GM12878 (cell line): ENCODE measurements around the gene GARIN5A. TPM values are rescaled to one million over a fixed set of nuclear protein-coding genes. Genes with fewer than 3 reads are reported as not detected.

Experiments
- CHD2 ChIP-seq: IDR thresholded peaks from 2 replicates; pipeline ENCODE4 v1.6.1; 2011; ENCODE audit warnings: low read depth, low read length, improper control_type of control experiment, borderline replicate concordance
- CREB1 ChIP-seq: IDR thresholded peaks from 2 replicates; pipeline ENCODE4 v1.6.1; 2012; ENCODE audit warnings: low read depth, mild to moderate bottlenecking, inconsistent platforms
- EP300 ChIP-seq, 2 experiments: fragments of 150-350 bp in 1 of 2; IDR thresholded peaks; 2 replicates each; pipeline ENCODE4 v1.6.1; 2011 to 2012; ENCODE audit warnings: low read depth in 2 of 2, low read length in 2 of 2, borderline replicate concordance in 1 of 2, improper control_type of control experiment in 1 of 2, inconsistent platforms in 1 of 2; ENCODE audit not compliant: control insufficient read depth in 1 of 2
- IKZF1 ChIP-seq: fragments of 450-650 bp; conservative IDR thresholded peaks from 2 replicates; pipeline ENCODE4 v1.6.1; 2017; ENCODE audit warnings: antibody characterized with exemption, mild to moderate bottlenecking
- KDM1A ChIP-seq: fragments of 200-600 bp; sonication (generic); IDR thresholded peaks from 2 replicates; pipeline ENCODE4 v1.6.1; 2016; ENCODE audit warnings: borderline replicate concordance
- MEF2B ChIP-seq: fragments of 450-650 bp; IDR thresholded peaks from 2 replicates; pipeline ENCODE4 v1.6.1; 2018; ENCODE audit warnings: mild to moderate bottlenecking, moderate library complexity; ENCODE audit not compliant: partially characterized antibody, poor library complexity, severe bottlenecking
- NBN ChIP-seq: fragments of 450-650 bp; IDR thresholded peaks from 2 replicates; pipeline ENCODE4 v1.6.1; 2016
- NR2C1 ChIP-seq: fragments of 450-650 bp; IDR thresholded peaks from 2 replicates; pipeline ENCODE4 v1.6.1; 2017; ENCODE audit warnings: antibody characterized with exemption, mild to moderate bottlenecking, moderate library complexity
- RUNX3 ChIP-seq: IDR thresholded peaks from 2 replicates; pipeline ENCODE4 v1.6.1; 2012; ENCODE audit warnings: low read length, inconsistent platforms
- SIN3A ChIP-seq: IDR thresholded peaks from 2 replicates; pipeline ENCODE4 v1.6.1; 2012; ENCODE audit warnings: low read depth, low read length, improper control_type of control experiment
- SMAD1 ChIP-seq: fragments of 450-650 bp; IDR thresholded peaks from 2 replicates; pipeline ENCODE4 v1.6.1; 2018; ENCODE audit warnings: mild to moderate bottlenecking, low read depth; ENCODE audit not compliant: partially characterized antibody
- SRF ChIP-seq, 2 experiments: IDR thresholded peaks; 2 replicates each; pipeline ENCODE4 v1.6.1; 2011; ENCODE audit warnings: low read depth in 2 of 2, low read length in 2 of 2, mild to moderate bottlenecking in 1 of 2, moderate library complexity in 1 of 2
- YY1 ChIP-seq: IDR thresholded peaks from 2 replicates; pipeline ENCODE4 v1.6.1; 2011; ENCODE audit warnings: low read depth, mild to moderate bottlenecking, low read length
- ZNF207 ChIP-seq: fragments of 450-650 bp; IDR thresholded peaks from 2 replicates; pipeline ENCODE4 v1.6.1; 2014; ENCODE audit warnings: antibody characterized with exemption, mild to moderate bottlenecking, borderline replicate concordance
- polyA plus RNA-seq, 11 experiments: library from polyadenylated mRNA; depleted of rRNA in 4 of 11; unstranded in 6 of 11; stranded (reverse) in 5 of 11; fragments of >200 nt; fragmentation: Nextera tagmentation in 4 of 11; fragmentation: Illumina TruSeq in 1 of 11; extraction: Ambion mirVana in 4 of 11; extraction: Trizol in 1 of 11; gene quantifications; 1 replicate in 1 of 11; 2 replicates in 10 of 11; pipeline versions ENCODE4 v1.2.1 to v1.2.3, GENCODE V29; 2011 to 2016; ENCODE audit warnings: inconsistent platforms in 2 of 11, missing spikeins in 2 of 11, low read depth in 1 of 11
- total RNA-seq, 4 experiments: library from RNA; depleted of rRNA in 3 of 4; stranded (reverse); fragments of >200 nt in 3 of 4; fragmentation: Illumina TruSeq in 1 of 4; extraction: Trizol in 1 of 4; gene quantifications; 2 replicates each; pipeline versions ENCODE4 v1.2.1 to v1.2.3, GENCODE V29; 2013 to 2021
- TF ChIP-seq, protein P1 (sequence below): fragments of 450-650 bp; IDR thresholded peaks from 2 replicates; pipeline ENCODE4 v1.6.1; 2016; ENCODE audit warnings: mild to moderate bottlenecking, moderate library complexity, borderline replicate concordance
- TF ChIP-seq, protein P2 (sequence below): fragments of 450-650 bp; IDR thresholded peaks from 2 replicates; pipeline ENCODE4 v1.6.1; 2018; ENCODE audit warnings: borderline replicate concordance, mild to moderate bottlenecking; ENCODE audit not compliant: partially characterized antibody
- TF ChIP-seq, protein P3 (sequence below): IDR thresholded peaks from 2 replicates; pipeline ENCODE4 v1.6.1; 2012; ENCODE audit warnings: low read depth, low read length, improper control_type of control experiment
- TF ChIP-seq, protein P4 (sequence below): IDR thresholded peaks from 2 replicates; pipeline ENCODE4 v1.6.1; 2011; ENCODE audit warnings: borderline replicate concordance, low read depth, mild to moderate bottlenecking, moderate library complexity, mixed read lengths, low read length; ENCODE audit not compliant: insufficient read depth; ENCODE audit errors: extremely low read length
- TF ChIP-seq, protein P5 (sequence below): fragments of 450-650 bp; IDR thresholded peaks from 2 replicates; pipeline ENCODE4 v1.6.1; 2017; ENCODE audit warnings: mild to moderate bottlenecking

The GARIN5A gene
- total and polyA plus RNA-seq, 10 of the 15 experiments (the other 5 are each of a cell fraction or from before 2014, with no cell fraction given), result 0.18 to 1.2 (median 0.24) TPM; not detected in 6

DNA sequence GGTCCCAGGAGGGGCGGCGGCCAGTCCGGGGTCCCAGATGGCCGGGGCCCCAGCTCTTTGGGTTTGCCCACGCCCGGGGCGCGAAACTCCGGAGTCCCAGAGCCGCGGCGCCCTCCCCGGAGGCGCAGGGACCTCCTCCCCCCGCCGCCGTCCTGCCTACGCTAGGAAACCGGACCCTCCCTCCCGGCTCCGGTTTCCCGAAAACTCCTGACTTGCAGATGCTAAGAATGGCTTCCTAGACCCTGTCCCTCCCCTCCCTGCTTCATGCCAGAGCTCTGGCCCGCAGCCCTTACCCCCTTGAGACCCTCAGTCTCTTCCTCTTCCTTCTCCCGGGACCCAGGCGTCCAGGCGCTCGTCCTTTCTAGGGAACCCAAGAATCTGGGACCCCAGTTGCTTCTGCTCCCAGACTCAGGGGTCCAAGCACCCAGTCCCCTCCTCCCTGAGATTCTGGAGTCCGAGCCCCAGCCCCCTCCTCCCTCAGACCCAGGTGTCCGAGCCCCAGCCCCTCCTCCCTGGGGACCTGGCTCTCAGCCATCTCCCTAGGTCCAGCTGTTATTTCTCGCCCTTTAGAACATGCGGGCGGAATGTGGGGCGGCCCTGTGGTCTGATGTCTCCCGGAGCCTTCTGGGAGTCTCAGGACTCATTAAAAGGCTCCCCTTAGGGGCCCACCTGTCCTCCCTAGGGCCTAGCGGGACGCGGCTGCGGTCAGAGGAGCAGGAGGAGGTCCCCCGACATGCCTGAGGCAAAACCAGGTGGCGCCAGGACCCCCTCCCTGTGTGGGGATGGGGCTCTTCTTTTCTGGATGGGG lies 44.2 kb downstream of the GARIN5A start, which contains the start of gene MYBPC2 (continued):
- TF ChIP-seq, protein P1, sequence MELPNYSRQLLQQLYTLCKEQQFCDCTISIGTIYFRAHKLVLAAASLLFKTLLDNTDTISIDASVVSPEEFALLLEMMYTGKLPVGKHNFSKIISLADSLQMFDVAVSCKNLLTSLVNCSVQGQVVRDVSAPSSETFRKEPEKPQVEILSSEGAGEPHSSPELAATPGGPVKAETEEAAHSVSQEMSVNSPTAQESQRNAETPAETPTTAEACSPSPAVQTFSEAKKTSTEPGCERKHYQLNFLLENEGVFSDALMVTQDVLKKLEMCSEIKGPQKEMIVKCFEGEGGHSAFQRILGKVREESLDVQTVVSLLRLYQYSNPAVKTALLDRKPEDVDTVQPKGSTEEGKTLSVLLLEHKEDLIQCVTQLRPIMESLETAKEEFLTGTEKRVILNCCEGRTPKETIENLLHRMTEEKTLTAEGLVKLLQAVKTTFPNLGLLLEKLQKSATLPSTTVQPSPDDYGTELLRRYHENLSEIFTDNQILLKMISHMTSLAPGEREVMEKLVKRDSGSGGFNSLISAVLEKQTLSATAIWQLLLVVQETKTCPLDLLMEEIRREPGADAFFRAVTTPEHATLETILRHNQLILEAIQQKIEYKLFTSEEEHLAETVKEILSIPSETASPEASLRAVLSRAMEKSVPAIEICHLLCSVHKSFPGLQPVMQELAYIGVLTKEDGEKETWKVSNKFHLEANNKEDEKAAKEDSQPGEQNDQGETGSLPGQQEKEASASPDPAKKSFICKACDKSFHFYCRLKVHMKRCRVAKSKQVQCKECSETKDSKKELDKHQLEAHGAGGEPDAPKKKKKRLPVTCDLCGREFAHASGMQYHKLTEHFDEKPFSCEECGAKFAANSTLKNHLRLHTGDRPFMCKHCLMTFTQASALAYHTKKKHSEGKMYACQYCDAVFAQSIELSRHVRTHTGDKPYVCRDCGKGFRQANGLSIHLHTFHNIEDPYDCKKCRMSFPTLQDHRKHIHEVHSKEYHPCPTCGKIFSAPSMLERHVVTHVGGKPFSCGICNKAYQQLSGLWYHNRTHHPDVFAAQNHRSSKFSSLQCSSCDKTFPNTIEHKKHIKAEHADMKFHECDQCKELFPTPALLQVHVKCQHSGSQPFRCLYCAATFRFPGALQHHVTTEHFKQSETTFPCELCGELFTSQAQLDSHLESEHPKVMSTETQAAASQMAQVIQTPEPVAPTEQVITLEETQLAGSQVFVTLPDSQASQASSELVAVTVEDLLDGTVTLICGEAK, result no peak
- TF ChIP-seq EP300 (IDR thresholded peaks at IDR 0.05; ENCODE audit: borderline replicate concordance in 1 of 2, control insufficient read depth in 1 of 2, low read depth in 2 of 2, low read length in 2 of 2) (no peak), ZNF207 (no peak), NBN (0 out of 2 replicates have a peak, but pooled peaks have one; percentile 23), NR2C1 (no peak), SMAD1 (no peak), RUNX3 (peak; percentile 48), YY1 (no peak), KDM1A (no peak), SRF (IDR thresholded peaks at IDR 0.05; ENCODE audit: low read depth in 2 of 2, low read length in 2 of 2) (no peak), CREB1 (no peak), IKZF1 (peak; percentile 71), MEF2B (peak; percentile 82), CHD2 (no peak), SIN3A (no peak)
- TF ChIP-seq, protein P2, sequence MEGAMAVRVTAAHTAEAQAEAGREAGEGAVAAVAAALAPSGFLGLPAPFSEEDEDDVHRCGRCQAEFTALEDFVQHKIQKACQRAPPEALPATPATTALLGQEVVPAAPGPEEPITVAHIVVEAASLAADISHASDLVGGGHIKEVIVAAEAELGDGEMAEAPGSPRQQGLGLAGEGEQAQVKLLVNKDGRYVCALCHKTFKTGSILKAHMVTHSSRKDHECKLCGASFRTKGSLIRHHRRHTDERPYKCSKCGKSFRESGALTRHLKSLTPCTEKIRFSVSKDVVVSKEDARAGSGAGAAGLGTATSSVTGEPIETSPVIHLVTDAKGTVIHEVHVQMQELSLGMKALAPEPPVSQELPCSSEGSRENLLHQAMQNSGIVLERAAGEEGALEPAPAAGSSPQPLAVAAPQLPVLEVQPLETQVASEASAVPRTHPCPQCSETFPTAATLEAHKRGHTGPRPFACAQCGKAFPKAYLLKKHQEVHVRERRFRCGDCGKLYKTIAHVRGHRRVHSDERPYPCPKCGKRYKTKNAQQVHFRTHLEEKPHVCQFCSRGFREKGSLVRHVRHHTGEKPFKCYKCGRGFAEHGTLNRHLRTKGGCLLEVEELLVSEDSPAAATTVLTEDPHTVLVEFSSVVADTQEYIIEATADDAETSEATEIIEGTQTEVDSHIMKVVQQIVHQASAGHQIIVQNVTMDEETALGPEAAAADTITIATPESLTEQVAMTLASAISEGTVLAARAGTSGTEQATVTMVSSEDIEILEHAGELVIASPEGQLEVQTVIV, result no peak
- TF ChIP-seq, protein P3, sequence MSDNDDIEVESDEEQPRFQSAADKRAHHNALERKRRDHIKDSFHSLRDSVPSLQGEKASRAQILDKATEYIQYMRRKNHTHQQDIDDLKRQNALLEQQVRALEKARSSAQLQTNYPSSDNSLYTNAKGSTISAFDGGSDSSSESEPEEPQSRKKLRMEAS, result no peak
- TF ChIP-seq, protein P4, sequence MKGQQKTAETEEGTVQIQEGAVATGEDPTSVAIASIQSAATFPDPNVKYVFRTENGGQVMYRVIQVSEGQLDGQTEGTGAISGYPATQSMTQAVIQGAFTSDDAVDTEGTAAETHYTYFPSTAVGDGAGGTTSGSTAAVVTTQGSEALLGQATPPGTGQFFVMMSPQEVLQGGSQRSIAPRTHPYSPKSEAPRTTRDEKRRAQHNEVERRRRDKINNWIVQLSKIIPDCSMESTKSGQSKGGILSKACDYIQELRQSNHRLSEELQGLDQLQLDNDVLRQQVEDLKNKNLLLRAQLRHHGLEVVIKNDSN, result no peak
- TF ChIP-seq, protein P5, sequence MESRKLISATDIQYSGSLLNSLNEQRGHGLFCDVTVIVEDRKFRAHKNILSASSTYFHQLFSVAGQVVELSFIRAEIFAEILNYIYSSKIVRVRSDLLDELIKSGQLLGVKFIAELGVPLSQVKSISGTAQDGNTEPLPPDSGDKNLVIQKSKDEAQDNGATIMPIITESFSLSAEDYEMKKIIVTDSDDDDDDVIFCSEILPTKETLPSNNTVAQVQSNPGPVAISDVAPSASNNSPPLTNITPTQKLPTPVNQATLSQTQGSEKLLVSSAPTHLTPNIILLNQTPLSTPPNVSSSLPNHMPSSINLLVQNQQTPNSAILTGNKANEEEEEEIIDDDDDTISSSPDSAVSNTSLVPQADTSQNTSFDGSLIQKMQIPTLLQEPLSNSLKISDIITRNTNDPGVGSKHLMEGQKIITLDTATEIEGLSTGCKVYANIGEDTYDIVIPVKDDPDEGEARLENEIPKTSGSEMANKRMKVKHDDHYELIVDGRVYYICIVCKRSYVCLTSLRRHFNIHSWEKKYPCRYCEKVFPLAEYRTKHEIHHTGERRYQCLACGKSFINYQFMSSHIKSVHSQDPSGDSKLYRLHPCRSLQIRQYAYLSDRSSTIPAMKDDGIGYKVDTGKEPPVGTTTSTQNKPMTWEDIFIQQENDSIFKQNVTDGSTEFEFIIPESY, result no peak
